CD4-positive, alpha-beta T cell treated with Interleukin-15 for 4 hours (primary cell): ENCODE measurements around the gene ITIH1.

Experiments used
- DNase-seq: peaks from one replicate; pipeline ENCODE4 v3.0.0-alpha.2; 2020; ENCODE audit warnings: low spot score

Gene ITIH1

DNA sequence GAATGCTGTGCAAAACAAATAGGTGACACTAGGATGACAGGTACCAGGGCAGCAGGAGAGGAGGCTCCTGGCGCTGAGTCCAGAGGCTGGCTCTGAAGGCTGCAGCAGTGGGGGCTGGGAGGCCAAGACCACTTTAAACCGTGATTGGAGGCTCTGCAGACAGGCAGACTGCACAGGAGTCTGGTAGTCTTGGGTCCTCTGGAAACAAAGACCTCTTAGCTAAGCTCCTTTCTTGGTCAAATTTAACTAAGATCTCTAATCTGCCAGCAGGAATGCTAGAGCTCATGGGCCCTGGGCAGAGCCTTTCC lies 61.8 kb downstream of the ITIH1 start:
- no peak for DNase-seq

DNA sequence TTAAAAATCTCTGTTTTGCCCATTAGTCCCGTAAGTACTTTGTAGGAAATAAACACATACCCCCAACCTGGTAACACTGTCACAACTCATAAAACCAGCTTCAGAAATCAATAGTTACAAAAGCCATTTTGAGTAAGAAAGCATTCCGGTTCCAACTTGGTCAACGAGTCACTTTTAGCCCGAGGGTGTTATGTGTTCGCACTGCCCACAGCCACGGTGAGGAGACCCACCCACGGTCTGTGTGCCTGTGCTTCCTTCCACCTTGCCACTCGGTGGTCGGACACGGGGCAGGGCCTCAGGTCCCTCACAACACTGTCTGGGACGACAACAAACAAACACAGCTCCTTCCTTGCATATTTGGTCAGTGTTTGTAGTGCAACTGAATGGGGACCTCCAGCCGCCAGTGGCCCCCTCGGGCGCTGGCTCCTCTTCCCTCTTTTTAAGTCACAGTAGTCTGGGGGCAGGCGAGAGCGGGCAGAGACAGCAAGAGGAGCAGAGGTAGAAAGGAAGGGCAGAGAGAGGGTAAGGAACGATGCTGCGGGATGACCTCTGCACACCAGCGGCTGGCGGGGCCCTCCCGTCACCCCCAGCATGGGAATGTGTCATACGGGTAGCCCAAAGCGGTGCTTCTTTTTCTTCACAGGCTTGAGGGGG lies 62.6 kb downstream of the ITIH1 start:
- DNase-seq, result no peak

DNA sequence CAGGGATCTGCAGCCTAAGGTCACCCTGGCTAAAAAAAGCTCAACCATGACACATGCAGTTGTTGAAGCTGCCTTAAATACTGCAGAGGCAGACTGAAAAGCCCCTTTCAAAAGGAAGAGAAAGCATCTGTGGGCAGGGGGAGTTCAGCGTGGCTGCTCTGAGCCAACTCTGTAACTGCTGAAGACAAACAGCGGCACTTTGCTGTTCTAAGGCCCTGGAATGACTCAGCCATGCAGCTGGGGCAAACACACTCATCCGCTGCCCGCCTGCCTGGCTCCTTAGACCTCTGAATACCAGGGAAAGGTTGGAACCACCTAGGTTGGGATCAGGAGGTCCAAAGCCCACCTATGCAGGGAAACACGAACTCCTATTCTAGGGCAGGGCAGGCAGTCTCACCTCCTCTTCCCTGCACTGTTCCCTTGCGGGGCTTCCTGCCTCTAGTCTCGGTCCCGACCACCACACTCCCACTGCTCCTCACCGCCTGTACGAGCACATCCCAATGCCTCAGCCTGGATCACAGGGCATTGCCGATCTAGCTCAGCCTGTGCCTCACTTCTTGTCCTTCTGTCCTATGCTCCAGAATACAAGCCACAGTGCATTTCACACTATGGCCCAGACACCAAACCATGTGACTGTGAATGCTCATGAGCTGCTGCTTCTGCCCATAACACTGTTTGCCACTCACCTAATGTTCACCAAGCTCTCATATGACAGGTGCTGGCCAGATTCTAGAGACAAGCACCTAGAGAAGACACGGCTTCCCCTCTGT lies 64.0 kb downstream of the ITIH1 start:
- no peak for DNase-seq
